ENCODE results near the gene HMGCR.

DNA sequence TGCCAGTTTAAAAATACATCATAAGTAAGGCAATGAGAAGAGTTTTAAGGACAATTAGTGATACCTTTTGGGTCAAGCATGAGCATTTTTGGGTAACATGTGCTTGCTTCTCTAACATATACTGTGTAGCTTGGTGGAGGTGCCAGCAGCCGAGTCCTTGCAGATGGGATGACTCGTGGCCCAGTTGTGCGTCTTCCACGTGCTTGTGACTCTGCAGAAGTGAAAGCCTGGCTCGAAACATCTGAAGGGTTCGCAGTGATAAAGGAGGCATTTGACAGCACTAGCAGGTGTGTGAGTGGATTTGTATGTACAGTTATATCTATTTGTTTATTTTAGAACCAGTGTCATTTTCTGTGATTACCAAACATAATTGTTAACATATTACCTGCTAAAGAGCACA is 18.2 kb downstream of the HMGCR start:
- TF ChIP-seq TBP (IDR thresholded peaks at IDR 0.05; ENCODE audit: low read depth, low read length) (no peak), CREB1 (IDR thresholded peaks at IDR 0.05) (no peak), ATF3 (IDR thresholded peaks at IDR 0.05; ENCODE audit: insufficient read depth, low read depth, low read length) (no peak), TEAD4 (IDR thresholded peaks at IDR 0.05; ENCODE audit: low read depth, low read length) (no peak), TCF12 (IDR thresholded peaks at IDR 0.05; ENCODE audit: low read depth, low read length) (no peak), EP300 (IDR thresholded peaks at IDR 0.05; ENCODE audit: borderline replicate concordance in 1 of 2, low read depth in 2 of 2, low read length in 2 of 2) (no peak), POLR2AphosphoS5 (IDR thresholded peaks at IDR 0.05; ENCODE audit: low read depth, low read length) (no peak), POLR2A (IDR thresholded peaks at IDR 0.05; ENCODE audit: control extremely low read depth in 1 of 2, low read depth in 2 of 2, low read length in 2 of 2) (no peak), USF2 (IDR thresholded peaks at IDR 0.05; ENCODE audit: low read length) (no peak)
